ENCODE data around the gene VEGFA. TPM values are rescaled to one million over a fixed set of nuclear protein-coding genes. Genes with fewer than 3 reads are reported as not detected.

Gene VEGFA
- total and polyA plus RNA-seq, 2 of the 8 experiments (the other 6 are each of a cell fraction or from before 2014, with no cell fraction given) = 42.2 to 58.5 TPM

DNA sequence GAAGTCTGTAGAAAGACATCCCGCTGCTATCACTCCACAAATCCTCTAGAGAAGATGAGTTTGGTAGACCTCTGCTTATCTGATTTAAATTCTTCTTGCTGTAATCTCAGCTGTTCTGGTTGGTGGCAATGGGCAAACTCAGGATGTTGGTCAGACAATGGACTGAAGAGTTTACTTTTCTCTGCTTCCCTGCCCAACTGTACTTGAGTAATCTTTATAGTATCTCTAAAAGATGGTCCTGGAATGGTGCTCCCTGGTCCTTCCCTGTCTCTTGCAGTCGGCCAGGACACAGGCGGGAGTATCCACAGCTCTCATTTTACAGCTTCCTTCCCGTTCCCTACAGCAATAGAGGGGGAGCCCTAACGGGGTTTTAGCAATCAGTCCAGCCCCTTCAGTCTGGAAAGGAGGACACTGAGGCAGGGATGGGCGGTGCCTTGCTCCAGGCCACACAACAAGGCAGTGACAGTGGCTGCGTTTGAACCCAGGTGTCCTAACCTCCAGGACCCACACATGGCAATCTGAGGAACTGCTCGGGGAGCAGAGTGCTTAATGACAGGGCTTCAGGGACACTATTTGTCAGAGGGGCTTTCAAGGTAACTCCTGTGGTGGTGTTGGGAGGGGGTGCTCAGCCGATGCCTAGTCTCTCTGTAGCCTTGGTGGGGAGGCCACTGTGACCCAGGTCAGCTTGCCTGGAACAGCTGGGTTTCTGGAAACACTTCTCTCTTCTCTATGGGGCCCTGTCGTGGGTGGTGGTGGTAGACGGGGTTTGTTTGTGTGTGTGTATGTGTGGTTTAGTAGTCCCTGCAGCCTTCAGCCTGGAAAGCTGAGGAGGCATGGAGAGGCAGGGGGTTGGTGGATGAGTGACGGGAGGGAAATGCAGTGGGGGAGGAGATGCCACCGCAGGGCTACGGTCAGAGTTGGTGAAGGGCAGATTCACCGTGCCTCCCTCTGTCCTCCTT lies 9.5 kb upstream of the VEGFA start:
- H3K79me2 ChIP-seq (ENCODE audit: control insufficient read depth in 1 of 2, insufficient read depth in 2 of 2, low read length in 2 of 2) = no peaks in the 10 kb centered on the region
- no peak overlapping the region for H2AFZ ChIP-seq (ENCODE audit: low read length)
- H3K4me2 ChIP-seq (ENCODE audit: insufficient read depth in 1 of 2, low read depth in 2 of 2, low read length in 2 of 2) = no peak overlapping the region
- no peak overlapping the region for H2BK5ac ChIP-seq (ENCODE audit: low read depth, low read length)
- no peak overlapping the region for H3K4ac ChIP-seq (replicated peaks; ENCODE audit: insufficient read length, low read depth, low read length)
- TF ChIP-seq NANOG (IDR thresholded peaks at IDR 0.05; ENCODE audit: insufficient read depth, low read depth, low read length, poor library complexity, severe bottlenecking) (no peak), TAF7 (optimal IDR thresholded peaks at IDR 0.05; ENCODE audit: borderline replicate concordance, low read depth, low read length) (no peak), TBP (IDR thresholded peaks at IDR 0.05; ENCODE audit: low read depth, low read length) (no peak), EGR1 (IDR thresholded peaks at IDR 0.05; ENCODE audit: borderline replicate concordance, low read depth, low read length) (no peak)
- TF ChIP-seq, protein P1, sequence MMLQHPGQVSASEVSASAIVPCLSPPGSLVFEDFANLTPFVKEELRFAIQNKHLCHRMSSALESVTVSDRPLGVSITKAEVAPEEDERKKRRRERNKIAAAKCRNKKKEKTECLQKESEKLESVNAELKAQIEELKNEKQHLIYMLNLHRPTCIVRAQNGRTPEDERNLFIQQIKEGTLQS (IDR thresholded peaks at IDR 0.05; ENCODE audit: insufficient read depth, low read depth, low read length) = no peak
- H3K9ac ChIP-seq (replicated peaks in 1 of 4; ENCODE audit: extremely low read depth in 1 of 4, low read depth in 3 of 4, low read length in 3 of 4) = no peak overlapping the region
- H2AK5ac ChIP-seq (ENCODE audit: low read depth, low read length) = no peak overlapping the region
- no peak overlapping the region for H3K18ac ChIP-seq (ENCODE audit: extremely low read depth, low read length)
- H3K4me1 ChIP-seq (replicated peaks in 1 of 4; ENCODE audit: control insufficient read depth in 3 of 4, insufficient read depth in 4 of 4, low read length in 3 of 4) = peaks cover 0 to 12% (median 5%) of the 10 kb centered on the region in 4 experiments; a peak in 5 of 7 replicates
- peak overlapping the region; percentile 39; the same call in 1 of the 2 replicates for H2BK12ac ChIP-seq (ENCODE audit: low read depth, low read length)
- H3K9me3 ChIP-seq (ENCODE audit: insufficient read depth in 2 of 2, low read depth in 1 of 2, low read length in 1 of 2) = no peaks in the 10 kb centered on the region
- H4K5ac ChIP-seq (ENCODE audit: insufficient read length, low read depth, low read length) = no peak overlapping the region
- no peak for FAIRE-seq
- H2BK15ac ChIP-seq (ENCODE audit: low read length) = no peak overlapping the region
- H3K36me3 ChIP-seq (ENCODE audit: control insufficient read depth in 2 of 4, insufficient read depth in 4 of 4, low read length in 3 of 4) = no peaks in the 10 kb centered on the region
- no peak overlapping the region for H4K91ac ChIP-seq (replicated peaks; ENCODE audit: insufficient read length, low read length)
- no peak overlapping the region for H3K56ac ChIP-seq (replicated peaks; ENCODE audit: insufficient read length, low read depth, low read length)
- no peak overlapping the region for H3K27ac ChIP-seq (ENCODE audit: low read depth, low read length)
- DNase-seq (ENCODE audit: low read depth in 1 of 2, low spot score in 2 of 2) = no peak
- no peaks in the 10 kb centered on the region for H3K27me3 ChIP-seq (replicated peaks in 1 of 4; ENCODE audit: control insufficient read depth in 3 of 4, extremely low read depth in 1 of 4, insufficient read depth in 3 of 4, low read length in 3 of 4)
- H3K23me2 ChIP-seq (ENCODE audit: low read depth, low read length) = no peaks in the 10 kb centered on the region; the same call in 1 of the 2 replicates
- H4K8ac ChIP-seq (ENCODE audit: extremely low read depth, insufficient read depth, low read length) = no peak overlapping the region
- H2BK120ac ChIP-seq (replicated peaks; ENCODE audit: low read depth, low read length) = no peak overlapping the region
- no peak overlapping the region for H3K4me3 ChIP-seq (ENCODE audit: extremely low read depth in 1 of 4, insufficient read depth in 2 of 4, low read depth in 3 of 4, low read length in 4 of 4)
- H3K14ac ChIP-seq (ENCODE audit: insufficient read length) = no peak overlapping the region
- H4K20me1 ChIP-seq (replicated peaks in 1 of 2; ENCODE audit: control insufficient read depth in 1 of 2, insufficient read depth in 2 of 2, low read length in 2 of 2) = no peaks in the 10 kb centered on the region
- ChIA-PET POLR2A (ENCODE audit: partially characterized antibody) (interaction anchor here (1.0 to 4.1 kb wide), 8 partner anchors 10 to 109 kb away, joined by 3 to 22 read pairs (median 5); partner anchors contain the start of gene VEGFA), CTCF (ENCODE audit: partially characterized antibody) (interaction anchor here (0.7 to 13.3 kb wide), 15 partner anchors 8 to 314 kb away, joined by 3 to 146 read pairs (median 9); partner anchors contain the start of genes RSPH9 and VEGFA)
- WGBS, 2 experiments (ENCODE audit: extremely low coverage in 1 of 2, insufficient coverage in 1 of 2, insufficient read length in 1 of 2, insufficient replicate concordance in 2 of 2, low coverage in 1 of 2, low lambda C conversion rate in 2 of 2, missing lambda C conversion rate in 1 of 2) = 92% methylated on average over 15 of the region's 15 CpGs; no CpG with 5 or more reads in 1 of the 2 experiments
- no peaks in the 10 kb centered on the region for H3K79me1 ChIP-seq (ENCODE audit: low read depth, low read length)
- no peak overlapping the region for H3K23ac ChIP-seq (ENCODE audit: insufficient read length)
- no peak overlapping the region for H2BK20ac ChIP-seq (ENCODE audit: low read length)
